ENCODE data around the gene CFAP57. TPM values are rescaled to one million over a fixed set of nuclear protein-coding genes. Genes with fewer than 3 reads are reported as not detected.

The CFAP57 gene
- polyA plus RNA-seq, 1 experiment = 0.27 TPM

DNA sequence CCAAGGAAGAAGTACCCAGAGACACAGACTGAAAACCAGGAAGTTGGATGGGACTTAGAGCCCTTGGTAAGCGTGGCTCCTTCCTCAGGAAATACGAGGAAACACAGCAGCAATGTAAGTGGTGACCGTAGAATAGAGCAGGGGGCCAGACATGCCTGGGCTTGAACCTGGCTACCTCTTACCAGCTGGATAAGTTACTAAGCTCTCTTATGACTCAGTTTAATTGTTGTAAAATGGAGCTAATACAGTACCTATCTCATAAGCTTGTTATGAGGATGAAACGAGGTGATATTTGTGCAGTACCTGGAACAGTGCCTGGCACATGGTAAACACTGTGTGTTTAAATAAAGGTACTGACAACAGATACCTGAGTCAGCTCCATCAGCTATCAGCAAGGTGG lies 19.3 kb upstream of the CFAP57 start:
- no peak for DNase-seq (ENCODE audit: low read depth)
- ChIA-PET POLR2A (no interaction called here), CTCF (interaction anchor here (0.7 to 1.0 kb wide), 2 partner anchors 18 to 36 kb away, joined by 3 read pairs; no protein-coding TSS in a partner anchor)
- TF ChIP-seq, protein P1, sequence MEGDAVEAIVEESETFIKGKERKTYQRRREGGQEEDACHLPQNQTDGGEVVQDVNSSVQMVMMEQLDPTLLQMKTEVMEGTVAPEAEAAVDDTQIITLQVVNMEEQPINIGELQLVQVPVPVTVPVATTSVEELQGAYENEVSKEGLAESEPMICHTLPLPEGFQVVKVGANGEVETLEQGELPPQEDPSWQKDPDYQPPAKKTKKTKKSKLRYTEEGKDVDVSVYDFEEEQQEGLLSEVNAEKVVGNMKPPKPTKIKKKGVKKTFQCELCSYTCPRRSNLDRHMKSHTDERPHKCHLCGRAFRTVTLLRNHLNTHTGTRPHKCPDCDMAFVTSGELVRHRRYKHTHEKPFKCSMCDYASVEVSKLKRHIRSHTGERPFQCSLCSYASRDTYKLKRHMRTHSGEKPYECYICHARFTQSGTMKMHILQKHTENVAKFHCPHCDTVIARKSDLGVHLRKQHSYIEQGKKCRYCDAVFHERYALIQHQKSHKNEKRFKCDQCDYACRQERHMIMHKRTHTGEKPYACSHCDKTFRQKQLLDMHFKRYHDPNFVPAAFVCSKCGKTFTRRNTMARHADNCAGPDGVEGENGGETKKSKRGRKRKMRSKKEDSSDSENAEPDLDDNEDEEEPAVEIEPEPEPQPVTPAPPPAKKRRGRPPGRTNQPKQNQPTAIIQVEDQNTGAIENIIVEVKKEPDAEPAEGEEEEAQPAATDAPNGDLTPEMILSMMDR (IDR thresholded peaks at IDR 0.05; ENCODE audit: insufficient read depth, low read depth, low read length) = no peak
- H3K27me3 ChIP-seq (ENCODE audit: control insufficient read depth, insufficient read depth, low read length) = no peaks in the 10 kb centered on the region
- no peak overlapping the region for H3K4me3 ChIP-seq (ENCODE audit: low read depth, low read length)
- H3K36me3 ChIP-seq (ENCODE audit: control insufficient read depth, insufficient read depth, low read length) = no peaks in the 10 kb centered on the region

DNA sequence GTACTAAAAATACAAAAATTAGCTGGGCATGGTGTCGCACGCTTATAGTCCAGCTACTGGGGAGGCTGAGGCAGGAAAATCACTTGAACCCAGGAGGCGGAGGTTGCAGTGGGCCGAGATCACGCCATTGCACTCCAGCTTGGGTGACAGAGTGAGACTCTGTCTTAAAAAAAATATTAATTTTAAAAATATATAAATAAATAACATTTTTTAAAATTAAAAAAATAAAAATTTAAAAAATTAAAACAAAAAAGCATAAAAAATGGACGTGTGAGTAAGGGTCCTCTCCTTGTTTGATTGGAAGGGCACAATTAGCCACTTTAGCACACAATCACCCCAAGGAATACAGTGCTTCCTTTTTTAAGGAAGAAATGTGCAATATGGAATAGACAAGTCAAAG lies 18.7 kb upstream of the CFAP57 start:
- TF ChIP-seq, protein P1 (IDR thresholded peaks at IDR 0.05; ENCODE audit: insufficient read depth, low read depth, low read length) = no peak
- Histone ChIP-seq H3K27me3 (ENCODE audit: control insufficient read depth, insufficient read depth, low read length) (no peaks in the 10 kb centered on the region), H3K36me3 (ENCODE audit: control insufficient read depth, insufficient read depth, low read length) (no peaks in the 10 kb centered on the region), H3K4me3 (ENCODE audit: low read depth, low read length) (no peak overlapping the region)
- POLR2A ChIA-PET = no interaction called here
- DNase-seq (ENCODE audit: low read depth) = no peak
- CTCF ChIA-PET = interaction anchor here (0.7 to 1.0 kb wide), 2 partner anchors 18 to 35 kb away, joined by 3 read pairs; no protein-coding TSS in a partner anchor

DNA sequence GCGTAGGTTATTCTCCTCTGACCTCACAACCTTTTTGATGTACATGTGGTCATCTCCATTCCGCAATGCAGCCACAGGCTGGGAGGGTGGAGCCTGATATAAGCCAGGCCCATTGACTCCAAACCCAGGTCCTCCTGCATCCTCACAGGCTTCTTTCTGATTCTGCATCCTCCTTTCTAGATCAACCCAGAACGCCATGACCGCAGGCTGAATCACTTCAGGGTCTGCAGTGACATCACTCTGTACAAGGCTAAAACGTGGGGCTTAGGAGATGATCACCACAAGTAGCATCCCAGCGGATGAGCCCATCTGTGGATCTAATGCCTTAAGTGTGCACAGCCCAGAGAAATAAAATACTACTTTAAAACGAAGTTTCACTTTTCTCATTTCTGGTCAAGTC lies 16.1 kb upstream of the CFAP57 start:
- no peak for DNase-seq (ENCODE audit: low read depth)
- H3K36me3 ChIP-seq (ENCODE audit: control insufficient read depth, insufficient read depth, low read length) = no peaks in the 10 kb centered on the region
- no peaks in the 10 kb centered on the region for H3K27me3 ChIP-seq (ENCODE audit: control insufficient read depth, insufficient read depth, low read length)
- TF ChIP-seq, protein P1 (IDR thresholded peaks at IDR 0.05; ENCODE audit: insufficient read depth, low read depth, low read length) = no peak
- POLR2A ChIA-PET = no interaction called here
- H3K4me3 ChIP-seq (ENCODE audit: low read depth, low read length) = no peak overlapping the region
- CTCF ChIA-PET = interaction anchor here (0.6 kb wide), 1 partner anchor 334 kb away, joined by 3 read pairs; no protein-coding TSS in a partner anchor

DNA sequence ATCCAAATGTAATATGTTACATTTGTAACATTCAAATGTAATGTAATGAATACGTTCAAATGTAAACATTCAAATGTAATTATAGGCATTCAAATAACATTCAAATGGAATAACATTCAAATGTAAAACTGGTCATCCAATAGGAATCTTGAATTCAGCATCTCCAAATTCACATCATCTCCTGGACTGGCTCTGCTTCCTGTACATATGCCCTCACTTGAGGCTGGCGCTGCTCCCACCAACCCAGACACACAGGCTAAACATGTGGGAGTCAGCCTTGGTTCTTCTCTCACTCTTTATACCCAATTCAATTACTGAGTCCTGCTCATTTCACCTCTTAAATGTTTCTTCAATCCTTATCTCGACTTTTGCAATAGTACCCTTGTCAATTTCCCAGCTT lies 7.0 kb upstream of the CFAP57 start:
- no peak overlapping the region for H3K4me3 ChIP-seq (ENCODE audit: low read depth, low read length)
- H3K27me3 ChIP-seq (ENCODE audit: control insufficient read depth, insufficient read depth, low read length) = no peaks in the 10 kb centered on the region
- TF ChIP-seq, protein P1 (IDR thresholded peaks at IDR 0.05; ENCODE audit: insufficient read depth, low read depth, low read length) = no peak
- H3K36me3 ChIP-seq (ENCODE audit: control insufficient read depth, insufficient read depth, low read length) = peaks cover 9% of the 10 kb centered on the region
- POLR2A ChIA-PET = no interaction called here
- CTCF ChIA-PET = interaction anchor here (1.3 kb wide), 1 partner anchor 14 kb away, joined by 3 read pairs; no protein-coding TSS in a partner anchor
- no peak for DNase-seq (ENCODE audit: low read depth)

DNA sequence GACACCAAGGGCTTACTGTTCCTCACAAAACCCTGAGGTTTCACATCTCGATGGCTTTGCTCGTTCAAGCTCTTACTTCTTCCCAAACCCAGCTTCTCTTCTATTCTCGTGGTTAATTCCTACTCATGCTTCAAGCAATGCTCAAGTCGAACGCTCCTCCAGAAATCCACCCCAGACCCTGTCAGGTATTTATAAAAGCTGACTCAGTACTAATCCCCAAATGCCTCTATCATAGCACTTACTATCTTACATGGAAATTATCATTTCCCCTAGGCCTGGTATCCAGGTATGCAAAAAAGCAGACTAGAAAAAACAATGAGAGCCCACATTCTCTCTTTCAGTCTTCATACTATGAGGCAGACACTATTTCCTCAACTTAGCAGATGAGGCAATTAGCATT lies 6.4 kb upstream of the CFAP57 start:
- peaks cover 10% of the 10 kb centered on the region for H3K36me3 ChIP-seq (ENCODE audit: control insufficient read depth, insufficient read depth, low read length)
- CTCF ChIA-PET = no interaction called here
- POLR2A ChIA-PET = no interaction called here

More for the DNA sequence above, 6.4 kb upstream of the CFAP57 start:
- no peaks in the 10 kb centered on the region for H3K27me3 ChIP-seq (ENCODE audit: control insufficient read depth, insufficient read depth, low read length)
- TF ChIP-seq, protein P1 (IDR thresholded peaks at IDR 0.05; ENCODE audit: insufficient read depth, low read depth, low read length) = no peak
- no peak overlapping the region for H3K4me3 ChIP-seq (ENCODE audit: low read depth, low read length)
- no peak for DNase-seq (ENCODE audit: low read depth)

Data from BJ (cell line).